Activated T-cell treated with anti-CD3 and anti-CD28 coated beads, Interleukin-2, amount 50 U/mL, for 4 hours (primary cell): ENCODE results near the gene APC2. TPM values are rescaled to one million over a fixed set of nuclear protein-coding genes. Genes with fewer than 3 reads are reported as not detected.

Experiments used
- ATAC-seq, 2 donors: fragments of 200-7000 bp; cut with Tn5 transposase; one replicate each; pipeline ENCODE4 v1.10.0; 2021
- DNase-seq: peaks from one replicate; pipeline ENCODE4 v3.0.0-alpha.2; 2020
- H3K27me3 Mint-ChIP-seq: one replicate; pipeline ENCODE4 v1.8.0; 2021; ENCODE audit warnings: low read depth, mixed read lengths
- H3K36me3 Mint-ChIP-seq: one replicate; pipeline ENCODE4 v1.8.0; 2022; ENCODE audit warnings: mixed read lengths; ENCODE audit not compliant: insufficient read depth
- H3K4me1 Mint-ChIP-seq: one replicate; pipeline ENCODE4 v1.8.0; 2021; ENCODE audit warnings: low read depth, mixed read lengths
- H3K4me3 Mint-ChIP-seq: one replicate; pipeline ENCODE4 v1.8.0; 2021; ENCODE audit warnings: mild to moderate bottlenecking, moderate library complexity, mixed read lengths
- H3K9me3 Mint-ChIP-seq: one replicate; pipeline ENCODE4 v1.8.0; 2021; ENCODE audit warnings: mixed read lengths
- total RNA-seq, 3 donors: library from RNA; stranded (reverse); gene quantifications; one replicate each; pipeline ENCODE4 v1.2.1, GENCODE V29; 2021

Gene APC2
- total RNA-seq, 3 donors from 2014 or later = 0.13 to 0.45 (median 0.16) TPM

DNA sequence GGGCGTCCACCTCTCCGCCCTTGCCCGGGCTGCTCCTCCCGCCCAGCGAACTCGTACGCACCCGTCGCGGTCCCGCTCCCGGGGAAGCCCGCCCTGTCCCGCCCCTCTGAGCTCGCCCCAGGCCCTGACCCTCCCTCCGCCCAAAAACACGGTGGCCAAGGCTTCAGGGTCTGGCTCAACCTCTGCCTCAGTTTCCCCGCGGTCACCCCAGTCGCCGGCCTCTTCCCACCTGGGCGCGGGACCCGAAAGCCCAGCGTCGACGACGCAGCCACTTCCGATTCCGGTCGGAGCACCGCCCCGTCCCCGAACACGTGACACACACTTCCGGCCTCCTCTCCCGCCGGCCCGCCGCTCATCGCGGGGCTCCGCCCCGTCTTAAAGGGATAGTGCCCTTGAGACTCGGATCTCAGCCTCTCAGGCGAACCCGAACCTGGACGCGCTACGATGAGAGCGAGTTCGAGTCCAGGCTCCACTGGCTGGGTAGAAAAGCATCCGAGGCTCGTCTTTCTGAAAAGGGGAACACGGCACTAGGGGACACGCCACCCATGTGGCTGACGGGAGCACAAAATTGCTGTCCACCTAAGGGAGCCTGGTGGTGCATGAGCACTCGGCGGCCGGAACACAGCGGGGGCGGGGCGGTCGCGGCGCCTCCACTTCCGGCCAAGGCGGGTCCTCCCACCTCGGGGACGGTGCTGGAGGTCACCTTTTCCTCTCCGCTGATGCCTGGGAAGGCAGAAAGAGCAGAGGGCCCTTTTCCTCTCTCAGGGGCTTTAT is 29.2 kb downstream of the APC2 start, which contains the start of gene C19orf25:
Gene C19orf25, minus strand, starts transcription at position 282 of the 774 bp plus-strand sequence. CDS start 312 bp downstream, outside the sequence.
- peaks cover 2% of the 10 kb centered on the region for H3K36me3 Mint-ChIP-seq
- H3K4me1 Mint-ChIP-seq = peaks cover 12% of the 10 kb centered on the region
- ATAC-seq (peak; percentile 97 to 99), DNase-seq (peak; percentile 89)
- no peaks in the 10 kb centered on the region for H3K27me3 Mint-ChIP-seq
- H3K4me3 Mint-ChIP-seq = peak within 1 kb of the TSS; percentile 96
- H3K9me3 Mint-ChIP-seq = no peaks in the 10 kb centered on the region

DNA sequence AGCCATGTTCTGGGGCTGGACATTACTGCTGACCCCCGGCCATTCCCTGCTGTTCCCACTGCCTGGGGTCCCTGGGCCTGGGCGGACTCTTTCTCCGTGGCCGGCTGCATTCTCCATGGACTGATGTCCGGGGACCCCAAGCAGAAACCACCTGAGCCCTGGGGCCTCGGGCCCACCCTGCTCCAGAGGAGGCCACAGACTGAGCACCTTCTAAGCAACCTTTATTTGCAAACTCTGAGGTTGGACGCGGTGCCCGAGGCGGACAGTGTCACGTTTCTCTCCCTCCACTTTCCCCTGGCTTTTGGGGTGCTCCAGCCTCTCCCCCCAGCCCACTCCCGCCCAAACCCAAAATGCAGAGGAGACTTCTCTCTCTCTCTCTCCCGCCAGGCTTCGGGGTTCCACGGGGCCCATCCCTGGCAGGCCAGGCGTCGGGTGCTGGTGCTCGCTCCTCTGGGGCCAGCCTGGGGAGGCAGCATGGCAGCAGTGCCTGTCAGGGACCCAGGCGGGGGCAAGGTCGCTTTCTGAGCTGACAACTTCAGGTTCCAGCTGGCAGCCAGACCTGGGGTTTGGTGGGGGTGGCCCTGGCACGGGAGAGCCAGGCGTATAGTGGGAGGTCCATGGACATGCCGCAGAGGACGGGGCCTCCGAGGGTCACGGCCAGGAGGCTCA is 31.4 kb downstream of the APC2 start:
- peaks cover 10% of the 10 kb centered on the region for H3K4me1 Mint-ChIP-seq
- H3K9me3 Mint-ChIP-seq = no peaks in the 10 kb centered on the region
- no peak overlapping the region for H3K4me3 Mint-ChIP-seq
- H3K36me3 Mint-ChIP-seq = peaks cover 2% of the 10 kb centered on the region
- ATAC-seq (no peak), DNase-seq (no peak)
- no peaks in the 10 kb centered on the region for H3K27me3 Mint-ChIP-seq

DNA sequence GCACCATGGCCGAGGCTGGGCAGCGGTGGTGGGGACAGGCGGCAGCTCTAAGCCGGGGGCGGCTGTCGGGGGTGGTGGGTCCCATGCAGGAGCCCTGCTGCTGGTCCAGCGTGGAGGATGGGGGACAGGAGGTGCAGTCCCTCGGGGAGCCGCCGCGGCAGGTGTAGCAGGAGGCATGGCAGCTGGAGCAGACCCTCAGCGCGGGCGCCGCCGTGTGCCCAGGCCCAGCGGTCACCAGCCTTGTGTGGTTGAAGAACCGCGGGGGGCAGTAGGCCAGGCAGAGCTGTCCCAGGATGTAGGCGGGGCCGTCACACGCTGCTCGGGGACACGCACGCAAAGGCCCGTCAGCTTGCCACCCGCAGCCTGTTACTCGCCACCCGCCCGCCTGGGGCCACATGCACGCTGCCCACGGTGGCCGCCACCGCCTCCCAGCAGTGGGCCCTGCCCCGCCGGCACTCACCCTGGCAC is 32.0 kb downstream of the APC2 start:
- no peak for ATAC-seq
- H3K9me3 Mint-ChIP-seq = no peaks in the 10 kb centered on the region
- peaks cover 2% of the 10 kb centered on the region for H3K36me3 Mint-ChIP-seq
- H3K27me3 Mint-ChIP-seq = no peaks in the 10 kb centered on the region
- H3K4me1 Mint-ChIP-seq = peaks cover 10% of the 10 kb centered on the region
- DNase-seq = no peak
- H3K4me3 Mint-ChIP-seq = no peak overlapping the region

DNA sequence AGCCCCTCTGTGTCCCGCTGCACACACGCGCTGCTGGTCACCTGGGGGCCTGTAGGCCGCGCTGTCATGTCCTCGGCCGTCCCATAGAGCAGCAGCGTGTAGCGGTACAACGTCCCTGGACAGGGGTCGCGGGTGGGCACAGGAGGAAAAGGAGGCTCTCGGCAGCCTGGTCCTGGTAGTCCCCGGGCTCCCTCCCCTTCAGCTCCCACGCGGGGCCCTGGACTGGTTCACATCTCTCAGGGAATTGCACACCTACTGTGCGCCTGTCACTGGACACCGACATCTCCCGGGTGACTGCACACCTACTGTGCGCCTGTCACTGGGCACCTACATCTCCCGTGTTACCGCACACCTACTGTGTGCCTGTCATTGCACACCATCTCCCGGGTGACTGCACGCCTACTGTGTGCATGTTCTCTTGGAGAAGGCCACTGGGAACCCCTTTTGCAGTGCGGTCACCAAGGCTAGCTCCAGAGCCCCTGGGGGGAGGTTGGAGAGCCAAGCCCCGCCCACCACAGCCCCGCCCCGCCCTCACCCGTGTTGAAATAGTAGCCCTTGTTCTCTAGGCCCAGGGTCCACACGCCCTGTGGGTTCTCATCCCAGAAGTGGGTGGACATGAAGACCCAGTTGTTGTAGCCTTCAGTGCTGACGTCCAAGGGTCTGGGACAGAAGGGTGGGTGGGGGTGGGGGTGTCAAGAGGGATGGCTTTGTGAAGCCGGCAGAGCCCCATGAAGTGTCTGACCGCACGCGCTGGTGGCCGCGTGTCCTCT is 32.6 kb downstream of the APC2 start:
- peaks cover under 1% of the 10 kb centered on the region for H3K36me3 Mint-ChIP-seq
- ATAC-seq (no peak), DNase-seq (no peak)
- no peak overlapping the region for H3K4me3 Mint-ChIP-seq
- H3K9me3 Mint-ChIP-seq = no peaks in the 10 kb centered on the region
- no peaks in the 10 kb centered on the region for H3K27me3 Mint-ChIP-seq
- H3K4me1 Mint-ChIP-seq = peaks cover 6% of the 10 kb centered on the region

DNA sequence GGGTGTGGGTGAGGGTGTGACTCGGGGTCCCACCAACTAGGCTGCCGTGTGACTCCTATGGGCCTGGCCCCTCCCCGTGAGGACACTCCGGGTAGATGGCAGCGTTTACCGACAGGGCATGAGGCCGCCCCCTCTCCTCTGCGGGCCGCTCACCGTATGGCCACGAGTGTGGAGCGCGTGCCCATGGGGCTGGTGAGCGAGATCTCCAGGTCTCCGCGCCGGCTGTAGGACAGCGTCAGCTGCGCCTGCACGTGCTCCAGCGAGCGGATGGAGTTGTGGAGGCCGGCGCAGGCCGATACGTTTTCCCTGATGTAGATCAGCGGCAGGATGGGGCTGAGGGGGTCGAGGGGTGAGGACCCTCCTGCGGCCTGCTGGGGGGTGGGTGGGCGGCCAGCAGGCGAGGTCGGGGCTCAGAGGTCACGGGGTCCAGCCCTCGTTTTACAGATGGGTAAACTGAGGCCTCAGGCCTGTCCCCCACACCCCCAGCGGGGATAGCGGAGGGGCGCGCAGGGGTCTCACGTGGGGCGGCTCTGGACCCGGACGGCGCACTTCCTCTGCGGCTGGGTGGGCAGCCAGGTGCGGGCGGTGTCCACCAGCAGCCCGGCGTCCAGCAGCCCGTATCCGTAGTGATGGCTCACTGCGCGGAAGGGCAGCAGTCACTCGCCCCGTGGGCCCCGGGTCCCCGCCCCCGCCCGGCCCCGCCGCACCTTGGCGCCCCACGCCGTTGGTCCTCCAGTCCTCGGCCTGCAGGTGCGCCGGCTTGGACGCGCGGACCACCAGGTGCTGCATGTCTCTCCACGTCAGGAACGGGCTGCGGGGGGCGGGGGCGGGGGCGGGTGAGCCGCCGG is 33.4 kb downstream of the APC2 start:
- H3K4me3 Mint-ChIP-seq = no peak overlapping the region
- H3K36me3 Mint-ChIP-seq = no peaks in the 10 kb centered on the region
- H3K9me3 Mint-ChIP-seq = no peaks in the 10 kb centered on the region
- no peaks in the 10 kb centered on the region for H3K27me3 Mint-ChIP-seq
- peaks cover 5% of the 10 kb centered on the region for H3K4me1 Mint-ChIP-seq
- ATAC-seq = no peak
- no peak for DNase-seq

DNA sequence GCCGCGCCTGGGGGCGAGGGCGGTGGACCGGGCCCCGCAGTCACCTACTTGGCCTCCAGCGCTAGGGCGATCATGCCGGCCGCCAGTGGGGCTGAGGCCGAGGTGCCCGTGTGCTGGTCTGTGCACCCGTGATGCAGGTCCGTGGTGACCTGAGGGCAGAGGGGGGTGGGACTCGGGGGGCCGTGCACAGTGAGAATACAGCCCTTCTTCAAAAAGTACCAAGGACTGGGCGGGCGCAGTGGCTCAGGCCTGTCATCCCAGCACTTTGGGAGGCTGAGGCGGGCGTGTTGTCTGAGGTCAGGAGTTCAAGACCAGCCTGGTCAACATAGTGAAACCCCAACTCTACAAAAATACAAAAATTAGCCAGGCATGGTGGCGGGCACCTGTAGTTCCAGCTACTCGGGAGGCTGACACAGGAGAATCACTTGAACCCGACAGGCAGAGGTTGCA is 34.1 kb downstream of the APC2 start:
- DNase-seq (no peak), ATAC-seq (no peak)
- Mint-ChIP-seq H3K4me1 (peaks cover 5% of the 10 kb centered on the region), H3K4me3 (no peak overlapping the region), H3K36me3 (no peaks in the 10 kb centered on the region), H3K9me3 (no peaks in the 10 kb centered on the region), H3K27me3 (no peaks in the 10 kb centered on the region)

DNA sequence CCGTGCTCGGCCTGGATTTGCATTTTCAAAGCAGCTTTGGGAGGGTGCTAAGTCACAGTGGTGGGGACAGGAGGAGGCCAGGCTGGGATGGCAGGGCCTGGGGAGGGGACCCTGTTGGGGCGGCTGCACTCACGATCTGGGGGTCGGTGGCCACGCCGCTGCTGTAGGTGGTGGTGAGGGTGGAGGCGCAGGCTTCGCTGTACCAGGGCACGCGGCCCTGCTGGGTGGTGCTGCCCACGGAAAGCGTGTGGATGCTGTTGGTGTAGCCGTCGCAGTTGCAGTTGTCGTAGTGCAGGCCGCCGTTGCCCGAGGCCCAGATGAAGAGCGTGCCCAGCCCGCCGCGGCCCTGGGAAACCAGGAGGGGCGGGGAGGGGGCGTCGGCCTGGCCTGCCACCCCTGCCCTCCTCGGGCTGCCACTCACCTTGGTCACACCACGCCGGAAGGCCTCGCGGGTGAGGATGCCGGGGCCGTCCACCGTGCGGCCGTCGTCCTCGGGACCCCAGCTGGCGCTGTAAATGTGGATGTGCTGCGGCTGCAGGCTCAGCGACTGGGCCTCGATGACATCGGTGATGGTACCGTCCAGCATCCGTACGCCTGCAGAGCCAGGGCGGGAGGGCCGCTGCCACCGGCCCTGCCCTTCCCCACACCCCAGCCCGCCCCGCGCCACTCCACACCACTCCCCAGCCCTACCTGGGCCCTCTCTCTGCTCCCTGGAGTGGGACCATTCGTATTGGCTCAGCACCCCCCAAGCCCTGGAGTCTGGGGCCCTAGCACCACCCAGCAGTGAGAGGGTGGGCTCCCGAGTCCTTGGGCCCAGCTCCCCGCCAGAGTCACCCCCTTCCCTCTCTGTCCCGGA is 37.0 kb downstream of the APC2 start:
- Mint-ChIP-seq H3K27me3 (no peaks in the 10 kb centered on the region), H3K4me1 (peaks cover 11% of the 10 kb centered on the region), H3K36me3 (no peaks in the 10 kb centered on the region), H3K9me3 (no peaks in the 10 kb centered on the region), H3K4me3 (no peak overlapping the region)
- DNase-seq (no peak), ATAC-seq (no peak)

DNA sequence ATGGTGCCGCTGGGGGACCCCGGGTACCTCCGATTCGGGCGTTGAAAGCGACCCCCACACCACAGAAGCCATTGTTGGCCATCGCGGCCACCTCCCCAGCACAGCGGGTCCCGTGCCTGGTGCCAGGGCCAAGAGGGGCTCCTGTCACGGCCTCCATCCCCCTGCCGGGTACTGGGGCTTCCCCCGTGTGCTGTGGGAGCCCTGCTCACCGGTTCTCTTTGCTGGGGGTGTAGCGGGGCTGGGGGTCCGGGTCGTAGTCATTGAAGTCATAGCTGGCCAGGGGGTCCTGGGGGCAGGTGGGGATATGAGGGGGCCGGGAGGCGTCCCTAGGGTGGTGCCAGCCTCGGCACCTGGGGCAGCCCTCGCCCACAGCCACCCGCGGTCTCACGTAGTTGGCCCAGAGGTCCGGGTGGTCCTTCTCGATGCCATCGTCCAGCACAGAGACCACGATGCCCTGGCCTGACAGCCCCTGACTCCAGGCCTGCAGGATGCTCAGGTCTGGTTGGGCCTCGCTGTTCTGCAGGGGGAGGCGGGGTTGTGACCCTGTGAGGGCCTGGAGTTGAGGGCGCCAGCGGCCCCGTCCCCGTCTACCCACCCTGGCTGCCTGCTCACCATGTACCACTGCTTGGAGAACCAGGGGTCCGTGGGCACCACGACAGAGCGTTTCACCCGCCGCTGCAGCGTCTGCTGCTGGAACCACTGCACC is 37.8 kb downstream of the APC2 start:
- DNase-seq (no peak), ATAC-seq (no peak)
- H3K4me3 Mint-ChIP-seq = no peak overlapping the region
- no peaks in the 10 kb centered on the region for H3K27me3 Mint-ChIP-seq
- H3K9me3 Mint-ChIP-seq = no peaks in the 10 kb centered on the region
- H3K4me1 Mint-ChIP-seq = peaks cover 12% of the 10 kb centered on the region
- H3K36me3 Mint-ChIP-seq = no peaks in the 10 kb centered on the region

DNA sequence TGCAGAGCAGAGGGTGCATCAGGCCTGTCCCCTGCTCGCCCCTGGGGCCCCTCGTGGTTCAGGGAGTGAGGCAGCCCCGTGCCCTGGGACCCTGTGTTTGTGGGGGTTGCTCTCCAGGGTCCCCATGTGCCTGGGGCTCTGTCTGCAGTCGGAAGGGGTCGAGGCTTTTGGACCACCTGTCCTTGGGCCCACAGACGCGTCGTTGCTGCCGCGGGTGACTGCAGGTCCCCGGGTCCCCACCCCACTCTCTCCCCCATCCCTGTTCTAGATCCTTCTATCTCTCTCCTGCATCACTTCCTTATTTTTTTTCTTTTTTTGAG is 38.3 kb downstream of the APC2 start:
- DNase-seq = no peak
- Mint-ChIP-seq H3K9me3 (no peaks in the 10 kb centered on the region), H3K27me3 (no peaks in the 10 kb centered on the region), H3K36me3 (no peaks in the 10 kb centered on the region), H3K4me1 (peaks cover 12% of the 10 kb centered on the region), H3K4me3 (no peak overlapping the region)
- ATAC-seq = no peak

DNA sequence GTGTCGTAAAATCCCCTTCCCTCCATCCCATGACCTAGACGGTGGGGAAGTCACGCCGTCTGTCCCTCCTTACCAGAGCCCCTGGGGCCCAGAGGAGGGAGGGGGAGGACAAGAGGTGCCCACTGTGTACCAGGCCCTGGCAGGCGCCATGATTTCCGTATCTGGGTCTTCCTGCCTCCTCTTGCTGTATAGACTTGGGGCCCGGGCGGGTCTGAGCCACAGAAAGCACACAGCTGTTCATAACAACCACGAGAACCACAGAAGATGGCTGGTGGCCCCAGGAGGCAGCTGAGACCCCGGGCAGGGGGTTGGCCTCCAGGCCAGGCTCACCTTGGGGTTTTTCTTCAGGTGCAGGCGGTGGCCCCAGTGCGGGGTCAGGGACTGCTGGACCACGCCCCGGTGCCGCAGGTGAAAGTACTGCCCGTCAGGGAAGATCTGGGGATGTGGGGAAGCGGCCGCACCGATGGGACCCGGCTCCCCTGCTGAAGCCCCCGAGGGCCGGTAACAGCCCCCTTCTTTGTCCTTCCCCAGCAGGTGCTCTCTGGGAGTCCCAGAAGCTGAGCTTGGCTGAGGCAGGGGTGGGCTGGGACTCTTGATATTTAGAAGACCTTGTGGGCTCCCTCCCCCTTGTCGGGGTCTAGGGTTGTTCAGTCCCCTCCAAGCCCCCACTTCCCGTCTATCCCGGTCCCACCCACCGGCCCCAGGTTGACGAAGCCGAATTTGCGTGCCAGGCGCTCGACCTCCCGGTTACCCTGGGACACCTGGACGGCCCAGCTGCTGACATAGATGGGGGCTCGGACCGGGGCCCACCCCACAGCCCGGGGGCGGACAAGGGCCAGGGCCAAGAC is 39.8 kb downstream of the APC2 start:
- H3K36me3 Mint-ChIP-seq = no peaks in the 10 kb centered on the region
- DNase-seq = no peak
- no peaks in the 10 kb centered on the region for H3K9me3 Mint-ChIP-seq
- peaks cover 12% of the 10 kb centered on the region for H3K4me1 Mint-ChIP-seq
- no peak for ATAC-seq
- H3K27me3 Mint-ChIP-seq = no peaks in the 10 kb centered on the region
- H3K4me3 Mint-ChIP-seq = peak overlapping the region; percentile 37

DNA sequence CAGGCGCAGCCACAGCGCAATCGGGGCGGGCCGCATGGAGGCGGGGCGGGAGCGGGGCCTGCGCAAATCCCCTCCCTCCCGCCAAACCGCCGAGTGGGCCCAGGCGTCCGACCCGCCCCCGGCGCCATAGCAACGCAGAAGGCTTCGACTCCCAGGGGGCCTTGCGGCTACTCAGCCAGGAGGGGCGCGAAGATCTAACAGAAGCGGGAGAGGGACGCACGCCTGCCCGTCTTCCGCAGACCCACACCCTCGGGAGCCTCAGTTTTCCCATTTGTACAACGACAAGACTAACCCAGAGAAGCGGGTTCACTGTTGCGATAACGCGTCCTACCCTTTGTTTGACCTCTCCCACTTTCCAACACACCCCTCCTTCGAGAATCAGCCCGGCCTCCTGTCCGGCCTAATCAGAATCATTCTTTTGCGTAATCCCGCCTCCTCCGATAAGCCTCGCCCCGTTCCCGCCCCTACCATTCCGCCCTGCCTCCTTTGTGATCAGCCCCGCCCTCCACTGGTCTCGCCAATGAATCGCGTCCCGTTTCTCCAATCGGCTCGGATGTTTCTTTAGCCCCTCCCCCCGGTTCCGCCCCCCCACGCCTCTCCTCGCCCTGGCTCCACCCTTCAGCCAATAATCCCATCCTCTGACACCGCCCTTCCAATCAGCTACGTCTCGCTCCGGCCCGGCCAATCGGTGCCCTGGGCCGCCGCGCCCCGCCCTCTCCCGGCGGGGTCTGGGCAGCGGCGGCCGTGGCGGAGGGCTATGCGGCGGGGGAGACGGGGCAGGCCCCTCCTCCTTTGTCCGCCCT is 40.6 kb downstream of the APC2 start, which contains the start of gene PCSK4:
Gene PCSK4, minus strand, starts transcription at position 40 of the 803 bp plus-strand sequence. Its CDS starts 4 bp downstream, at position 36.
- Mint-ChIP-seq H3K9me3 (no peaks in the 10 kb centered on the region), H3K36me3 (no peaks in the 10 kb centered on the region), H3K4me3 (peak within 1 kb of the TSS; percentile 84), H3K4me1 (peaks cover 12% of the 10 kb centered on the region), H3K27me3 (no peaks in the 10 kb centered on the region)
- ATAC-seq (peak; percentile 90 to 91), DNase-seq (peak; percentile 98)
